B cell (primary cell): ENCODE results near the gene TSPAN18.

Experiments used
- EZH2 ChIP-seq: IDR thresholded peaks from 2 replicates; pipeline ENCODE4 v1.6.1; 2012; ENCODE audit warnings: borderline replicate concordance, low read depth, mild to moderate bottlenecking, moderate library complexity, low read length; ENCODE audit not compliant: insufficient read depth, poor library complexity, severe bottlenecking
- TF ChIP-seq, protein P1 (sequence below): fragments of 200-600 bp; IDR thresholded peaks from one replicate; pipeline ENCODE4 v1.8.0; 2022; ENCODE audit warnings: antibody characterized with exemption, mild to moderate bottlenecking

DNA sequence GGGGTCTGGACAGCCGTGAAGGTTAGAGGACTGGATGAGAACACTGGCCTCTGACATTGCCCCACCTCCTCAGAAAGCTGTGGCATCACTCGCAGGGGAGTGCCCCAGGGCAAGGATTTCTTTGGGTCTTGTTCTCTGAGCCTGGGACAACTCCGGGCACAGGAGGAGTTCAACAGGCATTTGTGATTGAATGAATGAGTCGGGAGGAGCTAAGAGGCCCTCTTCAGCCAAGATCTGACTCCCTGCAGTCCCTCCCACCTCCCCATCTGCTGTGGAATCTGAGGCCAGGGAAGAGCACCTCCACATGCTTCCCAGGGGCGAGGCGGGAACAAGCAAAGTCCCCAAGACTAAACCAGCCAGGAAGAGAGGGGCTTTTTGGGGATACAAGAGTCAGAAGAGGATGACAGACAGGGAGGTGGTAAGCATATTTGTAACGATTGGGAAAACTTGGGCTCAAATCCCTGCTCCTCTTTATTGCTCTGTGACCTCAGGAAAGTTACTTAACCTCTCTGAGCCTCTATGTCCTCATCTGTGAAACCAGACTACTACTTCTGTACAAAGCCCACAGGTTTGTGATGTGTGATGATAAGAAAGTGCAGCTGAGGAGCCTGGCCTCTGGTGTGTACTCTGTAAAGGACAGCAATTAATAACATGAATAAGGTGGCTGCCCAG, 217.6 kb downstream of the TSPAN18 start:
- TF ChIP-seq, protein P1, sequence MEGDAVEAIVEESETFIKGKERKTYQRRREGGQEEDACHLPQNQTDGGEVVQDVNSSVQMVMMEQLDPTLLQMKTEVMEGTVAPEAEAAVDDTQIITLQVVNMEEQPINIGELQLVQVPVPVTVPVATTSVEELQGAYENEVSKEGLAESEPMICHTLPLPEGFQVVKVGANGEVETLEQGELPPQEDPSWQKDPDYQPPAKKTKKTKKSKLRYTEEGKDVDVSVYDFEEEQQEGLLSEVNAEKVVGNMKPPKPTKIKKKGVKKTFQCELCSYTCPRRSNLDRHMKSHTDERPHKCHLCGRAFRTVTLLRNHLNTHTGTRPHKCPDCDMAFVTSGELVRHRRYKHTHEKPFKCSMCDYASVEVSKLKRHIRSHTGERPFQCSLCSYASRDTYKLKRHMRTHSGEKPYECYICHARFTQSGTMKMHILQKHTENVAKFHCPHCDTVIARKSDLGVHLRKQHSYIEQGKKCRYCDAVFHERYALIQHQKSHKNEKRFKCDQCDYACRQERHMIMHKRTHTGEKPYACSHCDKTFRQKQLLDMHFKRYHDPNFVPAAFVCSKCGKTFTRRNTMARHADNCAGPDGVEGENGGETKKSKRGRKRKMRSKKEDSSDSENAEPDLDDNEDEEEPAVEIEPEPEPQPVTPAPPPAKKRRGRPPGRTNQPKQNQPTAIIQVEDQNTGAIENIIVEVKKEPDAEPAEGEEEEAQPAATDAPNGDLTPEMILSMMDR: no peak
- TF ChIP-seq EZH2: no peak
